RWPE1 (cell line): ENCODE measurements around the gene CCDC192.

Source experiments
- CTCF ChIA-PET: fragments of 350-600 bp; sonication (Branson Sonifier 250); formaldehyde crosslinking; extraction: SDS; loops from one replicate; lab custom pipeline; 2021; lab: Yijun Ruan, JAX
- POLR2A ChIA-PET: fragments of 400-600 bp; formaldehyde crosslinking; extraction: SDS; loops from one replicate; lab custom pipeline; 2020; ENCODE audit warnings: antibody characterized with exemption; ENCODE audit not compliant: low non-redundant PET; lab: Yijun Ruan, JAX
- DNase-seq: peaks from one replicate; pipeline ENCODE4 v3.0.0; 2012; ENCODE audit warnings: low spot score
- H3K27ac ChIP-seq: fragments of 450-650 bp; 2 replicates; pipeline ENCODE4 v1.5.1; 2017
- CTCF ChIP-seq: fragments of 450-650 bp; conservative IDR thresholded peaks from 2 replicates; pipeline ENCODE4 v1.5.1; 2017; ENCODE audit warnings: low read depth, mild to moderate bottlenecking

Gene CCDC192

DNA sequence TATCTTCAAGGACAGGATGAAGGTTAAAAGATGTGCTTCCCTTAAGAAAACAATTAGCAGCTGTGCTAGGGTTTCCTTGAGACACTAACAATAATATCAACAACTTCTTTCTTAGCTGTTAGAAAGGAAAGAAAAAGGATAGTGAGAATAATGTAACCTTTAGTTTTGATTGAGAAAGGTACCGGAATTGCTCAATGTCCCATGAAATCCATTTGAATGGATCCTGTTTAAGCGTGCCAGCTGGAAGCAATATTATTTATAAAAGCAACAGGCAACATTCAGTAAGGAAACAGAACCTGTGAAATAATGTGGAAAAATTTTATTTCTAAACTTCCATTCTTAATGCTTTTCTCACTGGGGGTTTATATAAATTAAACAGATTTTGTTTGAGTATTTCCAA lies 120.9 kb downstream of the CCDC192 start:
- no peak for TF ChIP-seq CTCF
- ChIA-PET POLR2A (no interaction called here), CTCF (interaction anchor here (0.6 kb wide), 1 partner anchor 467 kb away, joined by 3 read pairs; no protein-coding TSS in a partner anchor)
- no peak for DNase-seq
- H3K27ac ChIP-seq = no peak overlapping the region

DNA sequence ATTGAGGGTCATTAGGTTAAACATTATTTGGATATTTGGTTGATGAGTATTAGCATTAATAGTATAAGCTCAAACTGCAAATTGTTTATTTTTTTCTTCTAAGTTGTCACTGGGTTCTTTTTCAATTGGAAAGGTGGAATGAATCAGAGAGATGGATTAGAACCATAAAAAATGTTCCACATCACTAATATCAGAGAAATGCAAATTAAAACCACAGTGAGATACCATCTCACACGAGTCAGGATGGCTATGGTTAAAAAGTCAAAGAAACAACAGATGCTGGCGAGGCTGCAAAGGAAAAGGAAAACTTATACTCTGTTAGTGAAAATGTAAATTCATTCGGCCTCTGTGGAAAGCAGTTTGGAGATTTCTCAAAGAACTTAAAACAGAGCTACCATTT lies 122.8 kb downstream of the CCDC192 start:
- no peak for DNase-seq
- POLR2A ChIA-PET = no interaction called here
- no peak overlapping the region for H3K27ac ChIP-seq
- CTCF ChIA-PET = no interaction called here
- TF ChIP-seq CTCF = no peak

- no peak for TF ChIP-seq CTCF
- ChIA-PET CTCF (no interaction called here), POLR2A (no interaction called here)
- no peak for DNase-seq
- no peak overlapping the region for H3K27ac ChIP-seq
These were observed 124.3 kb downstream of the CCDC192 start for GRCh38 chr5:127827451-127827850.

DNA sequence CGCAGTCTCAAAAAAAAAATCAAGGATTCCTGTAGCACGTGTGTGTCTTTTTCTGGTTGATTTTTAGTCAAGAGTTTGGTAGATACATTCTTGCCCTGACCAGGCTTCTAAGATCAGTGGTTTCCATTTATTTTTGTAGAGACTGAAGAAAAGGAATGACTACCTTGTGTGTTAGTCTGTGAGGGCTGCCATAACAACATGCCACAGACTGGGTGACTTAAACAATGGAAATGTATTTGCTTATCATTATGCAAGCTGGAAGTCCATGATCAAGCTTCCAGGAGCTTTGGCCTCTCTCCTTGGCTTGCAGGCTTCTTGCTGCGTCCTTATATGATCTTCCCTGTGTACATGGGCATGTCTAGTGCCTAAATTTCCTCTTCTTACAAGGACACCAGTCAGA lies 127.0 kb downstream of the CCDC192 start:
- TF ChIP-seq CTCF = no peak
- CTCF ChIA-PET = no interaction called here
- H3K27ac ChIP-seq = no peak overlapping the region
- POLR2A ChIA-PET = no interaction called here
- no peak for DNase-seq

DNA sequence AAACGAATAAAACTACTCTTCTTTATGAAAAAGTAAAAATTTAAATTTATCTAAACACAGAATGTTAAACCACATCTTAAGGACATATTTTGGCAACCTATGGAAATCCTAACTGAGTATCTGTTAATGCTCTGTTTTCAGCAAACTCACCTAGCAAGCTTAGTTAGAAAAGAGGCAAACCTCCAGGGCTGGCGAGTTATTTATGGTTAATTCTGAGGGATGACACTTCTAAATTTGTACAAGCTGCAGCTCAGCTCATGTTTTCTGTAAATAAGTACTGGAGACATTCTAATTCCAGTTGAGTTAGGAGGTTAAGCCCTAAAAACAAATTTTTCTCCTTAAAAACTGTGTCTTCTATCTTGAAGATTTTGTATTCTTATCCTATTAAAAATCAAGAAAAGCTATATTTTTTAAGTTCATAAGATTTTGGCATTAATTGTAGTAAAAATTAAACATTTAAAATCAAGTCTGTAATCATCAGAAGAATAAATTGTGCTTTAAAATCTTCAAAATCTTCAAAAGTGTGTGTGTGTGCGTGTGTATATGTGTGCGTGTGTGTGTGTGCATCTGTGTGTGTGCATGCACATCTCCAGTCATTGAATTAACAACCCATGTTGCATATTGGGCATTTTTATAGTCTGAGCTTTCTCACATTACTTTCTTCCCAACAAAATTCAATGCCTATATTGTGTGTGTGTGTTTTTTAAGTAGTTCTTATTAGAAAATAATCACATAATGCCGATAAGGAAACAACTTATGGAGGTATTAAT lies 127.8 kb downstream of the CCDC192 start:
- ChIA-PET POLR2A (no interaction called here), CTCF (no interaction called here)
- H3K27ac ChIP-seq = no peak overlapping the region
- TF ChIP-seq CTCF = no peak
- no peak for DNase-seq

- H3K27ac ChIP-seq = no peak overlapping the region
- DNase-seq = no peak
- CTCF ChIA-PET = no interaction called here
- POLR2A ChIA-PET = no interaction called here
- TF ChIP-seq CTCF = no peak
These were observed 128.9 kb downstream of the CCDC192 start for GRCh38 chr5:127832067-127832466.
